Pancreas (tissue), 10 donors: ENCODE data around the gene SLC12A6. TPM values are rescaled to one million over a fixed set of nuclear protein-coding genes. Genes with fewer than 3 reads are reported as not detected.

Source experiments
- ATAC-seq, 4 donors: fragments of 200-7000 bp; cut with Tn5 transposase; one replicate each; pipeline versions ENCODE4 v1.8.0 to v1.9.1; 2020; ENCODE audit warnings: mild to moderate bottlenecking in 4 of 4, moderate library complexity in 4 of 4
- DNase-seq, 6 donors: peaks; one replicate each; pipeline ENCODE4 v3.0.0-alpha.2; 2020
- FAIRE-seq: peaks from 2 replicates; lab custom pipeline; 2012; peaks lifted over from hg19 to GRCh38; lab: Jason Lieb, UNC
- H3K27ac ChIP-seq, 4 donors: fragments of 200-600 bp; sonication (generic); 1 replicate in 3 of 4; 2 replicates in 1 of 4; pipeline versions ENCODE4 v1.5.0 to v1.8.0; 2020
- H3K27me3 ChIP-seq, 4 donors: fragments of 200-600 bp; one replicate each; pipeline ENCODE4 v1.8.0; 2021
- H3K36me3 ChIP-seq, 3 donors: fragments of 200-600 bp; sonication (generic) in 1 of 3; one replicate each; pipeline versions ENCODE4 v1.5.0 to v1.8.0; 2020 to 2021
- H3K4me1 ChIP-seq, 3 donors: fragments of 200-600 bp; one replicate each; pipeline ENCODE4 v1.8.0; 2021
- H3K4me3 ChIP-seq, 4 donors: fragments of 200-600 bp; sonication (generic) in 2 of 4; one replicate each; pipeline versions ENCODE4 v1.5.0 to v1.8.0; 2020 to 2021
- H3K9me3 ChIP-seq, 4 donors: fragments of 200-600 bp; one replicate each; pipeline ENCODE4 v1.8.0; 2021
- CTCF ChIP-seq, 4 donors: fragments of 200-600 bp; sonication (generic) in 3 of 4; IDR thresholded peaks; one replicate each; pipeline versions ENCODE4 v1.5.0 to v1.8.0; 2021; ENCODE audit warnings: antibody characterized with exemption in 4 of 4
- WGBS, 2 donors: extraction: QIAGEN DNeasy Blood & Tissue Kit; methylation state at CpG; one replicate each; pipeline ENCODE4 v1.1.7; 2013; 5-methylcytosine and 5-hydroxymethylcytosine counted together
- intact Hi-C, 3 donors: fragments of 100-400 bp; cut with DNase I; formaldehyde crosslinking; loops; one replicate each; pipeline versions ENCODE4 v1.11.1 to v1.14.2; 2022
- microRNA-seq, 2 donors: library from miRNA; unstranded; fragments of <30 nt; microRNA quantifications; one replicate each; pipeline versions ENCODE4 to v1.1.0, GENCODE V29; 2019 to 2020
- polyA plus RNA-seq, 2 donors: library from polyadenylated mRNA; stranded (reverse); fragments of 200-250 nt; gene quantifications; one replicate each; pipeline ENCODE4 v1.2.3, GENCODE V29; 2013
- total RNA-seq, 6 donors: library from RNA; stranded (reverse); fragmentation: NEBNext Ultra II Directional in 4 of 6; extraction: Animal tissue kit (Norgen Biotek cat#: 25700) in 4 of 6; gene quantifications; one replicate each; pipeline versions ENCODE4 v1.2.1 to v1.2.4, GENCODE V29; 2021 to 2023
- donor health status: healthy with polysubstance abuse.
- donor health status: DM: no; HTN: no; CAD: no; lungs with moderate emphysema.
- donor health status: DM: no; HTN: no; CAD: no.
- donor health status: control.
- donor health status: control.
- donor health status: Bipolar disorder and iron deficiency.
- donor health status: DM: yes; HTN: yes; CAD: no.
- donor health status: DM: no; HTN: no; CAD: no.
- donor health status: DM: no; HTN: no; CAD: no.
- donor health status: DM: yes; HTN: yes; CAD: no.

Gene SLC12A6
- total and polyA plus RNA-seq, 8 donors = 2.5 to 13.1 (median 6.0) TPM

- no peak for ATAC-seq
- TF ChIP-seq CTCF (IDR thresholded peaks at IDR 0.05) = no peak
- DNase-seq = no peak
- no peak overlapping the region for H3K4me3 ChIP-seq
- intact Hi-C loops = no loop called here
- no peaks in the 10 kb centered on the region for H3K27me3 ChIP-seq
- no peaks in the 10 kb centered on the region for H3K36me3 ChIP-seq
- no peak for FAIRE-seq
- WGBS, 2 donors = 75 to 95% methylated on average over 4 of the region's 4 CpGs
- no peak overlapping the region for H3K27ac ChIP-seq
- peaks cover 6 to 12% (median 12%) of the 10 kb centered on the region in 3 donors for H3K4me1 ChIP-seq
- no peaks in the 10 kb centered on the region for H3K9me3 ChIP-seq
Measured at GRCh38 chr15:34185666-34186065, 151.9 kb downstream of the SLC12A6 start.

GRCh38 chr15:34182942-34183341 lies 154.6 kb downstream of the SLC12A6 start:
- H3K36me3 ChIP-seq = no peaks in the 10 kb centered on the region
- no peak for TF ChIP-seq CTCF (IDR thresholded peaks at IDR 0.05)
- FAIRE-seq (no peak), ATAC-seq (peak; percentile 73 to 95 (median 84)), DNase-seq (peak in 4 of 6 donors; percentile 34 to 47 (median 41))
- no peak overlapping the region for H3K4me3 ChIP-seq
- WGBS, 2 donors = 17 to 18% methylated on average over 4 of the region's 4 CpGs
- no peaks in the 10 kb centered on the region for H3K27me3 ChIP-seq
- peaks cover 6 to 12% (median 12%) of the 10 kb centered on the region in 3 donors for H3K4me1 ChIP-seq
- intact Hi-C loops = no loop called here
- no peaks in the 10 kb centered on the region for H3K9me3 ChIP-seq
- peak overlapping the region in 2 of 4 donors; percentile 25 to 59 for H3K27ac ChIP-seq

Small RNA genes lying within 50 kb of the gene (microRNA-seq; reads per million reads assigned to microRNA genes)
- gene MIR1233-1 = 0 reads per million in 2 donors

Other genes starting within 250 kb of the SLC12A6 start
- gene EMC7, start 235.9 kb downstream of the SLC12A6 start, total RNA-seq = 10 to 100 TPM; 25.8 to 38.3 (median 31.7) TPM
- gene EMC7, start 235.9 kb downstream of the SLC12A6 start, polyA plus RNA-seq = 10 to 100 TPM; 38.0 to 48.4 TPM
- 1 to 10 TPM in 1 of 6 donors, under 1 TPM in 5; 0.37 to 1.1 (median 0.57) TPM for gene PGBD4, start 235.7 kb downstream of the SLC12A6 start, total RNA-seq
- gene PGBD4, start 235.7 kb downstream of the SLC12A6 start, polyA plus RNA-seq = under 1 TPM; 0.61 to 0.85 TPM
- 10 to 100 TPM in 4 of 6 donors, 1 to 10 TPM in 2; 9.4 to 24.0 (median 11.4) TPM for gene KATNBL1, start 127.7 kb downstream of the SLC12A6 start, total RNA-seq
- 10 to 100 TPM; 10.1 to 12.8 TPM for gene KATNBL1, start 127.7 kb downstream of the SLC12A6 start, polyA plus RNA-seq
- gene EMC4, start 112.8 kb downstream of the SLC12A6 start, total RNA-seq = 10 to 100 TPM; 39.6 to 52.7 (median 41.0) TPM
- gene EMC4, start 112.8 kb downstream of the SLC12A6 start, polyA plus RNA-seq = 10 to 100 TPM; 62.0 to 82.6 TPM
- 10 to 100 TPM; 23.9 to 53.6 (median 33.8) TPM for gene NOP10, start 5.4 kb upstream of the SLC12A6 start, total RNA-seq
- gene NOP10, start 5.4 kb upstream of the SLC12A6 start, polyA plus RNA-seq = 10 to 100 TPM; 73.4 to 87.9 TPM
- not detected for gene NUTM1, start 5.5 kb upstream of the SLC12A6 start, total RNA-seq
- not detected for gene NUTM1, start 5.5 kb upstream of the SLC12A6 start, polyA plus RNA-seq
- 10 to 100 TPM in 5 of 6 donors, 1 to 10 TPM in 1; 9.7 to 23.5 (median 13.7) TPM for gene LPCAT4, start 29.4 kb upstream of the SLC12A6 start, total RNA-seq
- gene LPCAT4, start 29.4 kb upstream of the SLC12A6 start, polyA plus RNA-seq = 10 to 100 TPM; 29.3 to 34.6 TPM
- 10 to 100 TPM in 5 of 6 donors, 1 to 10 TPM in 1; 6.2 to 99.6 (median 77.1) TPM for gene GOLGA8A, start 100.0 kb upstream of the SLC12A6 start, total RNA-seq
- 100 to 1,000 TPM; 114 to 155 TPM for gene GOLGA8A, start 100.0 kb upstream of the SLC12A6 start, polyA plus RNA-seq
- gene GOLGA8B, start 245.9 kb upstream of the SLC12A6 start, total RNA-seq = 100 to 1,000 TPM in 5 of 6 donors, 10 to 100 TPM in 1; 77.7 to 245 (median 115) TPM
- 100 to 1,000 TPM; 371 to 529 TPM for gene GOLGA8B, start 245.9 kb upstream of the SLC12A6 start, polyA plus RNA-seq